ENCODE measurements around the gene EXOC1L. TPM values are rescaled to one million over a fixed set of nuclear protein-coding genes. Genes with fewer than 3 reads are reported as not detected.

Gene EXOC1L
- total RNA-seq, 1 donor from 2014 or later, result not detected

DNA sequence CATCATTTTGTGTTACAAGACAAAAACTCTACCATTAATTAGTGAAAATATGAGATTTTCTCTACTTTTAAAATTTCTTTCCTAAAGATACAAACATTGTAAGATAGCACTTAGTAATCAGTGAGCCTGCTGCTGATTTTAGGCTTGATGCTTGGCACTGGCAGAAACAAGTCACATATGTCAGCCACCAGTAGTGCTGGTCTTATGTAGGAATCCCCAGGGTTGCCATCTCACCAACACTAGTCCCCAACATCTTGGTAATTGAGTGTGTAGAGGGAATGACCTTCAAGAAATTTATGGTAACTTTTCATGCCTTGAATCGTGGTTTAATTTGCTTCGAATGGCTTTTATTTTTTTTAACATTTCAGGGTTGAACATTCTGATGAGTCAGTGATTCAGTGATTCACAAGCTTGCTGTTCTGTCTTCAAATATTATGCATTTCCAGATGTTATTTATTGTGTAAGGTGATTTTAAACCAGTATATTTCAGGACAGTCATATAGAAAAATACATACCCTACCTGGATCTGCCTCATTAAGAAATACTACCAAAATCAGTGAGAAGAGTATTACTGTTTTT lies 45.7 kb downstream of the EXOC1L start:
- peak overlapping the region; percentile 27 for H3K4me3 Mint-ChIP-seq (ENCODE audit: unreplicated experiment)
- H3K27me3 Mint-ChIP-seq (ENCODE audit: unreplicated experiment), result no peaks in the 10 kb centered on the region
- no peak for DNase-seq (ENCODE audit: extremely low spot score, unreplicated experiment)
- H3K9me3 Mint-ChIP-seq (ENCODE audit: unreplicated experiment), result no peaks in the 10 kb centered on the region
- H3K36me3 Mint-ChIP-seq (ENCODE audit: unreplicated experiment), result peaks cover 26% of the 10 kb centered on the region
- TF ChIP-seq, protein P1, sequence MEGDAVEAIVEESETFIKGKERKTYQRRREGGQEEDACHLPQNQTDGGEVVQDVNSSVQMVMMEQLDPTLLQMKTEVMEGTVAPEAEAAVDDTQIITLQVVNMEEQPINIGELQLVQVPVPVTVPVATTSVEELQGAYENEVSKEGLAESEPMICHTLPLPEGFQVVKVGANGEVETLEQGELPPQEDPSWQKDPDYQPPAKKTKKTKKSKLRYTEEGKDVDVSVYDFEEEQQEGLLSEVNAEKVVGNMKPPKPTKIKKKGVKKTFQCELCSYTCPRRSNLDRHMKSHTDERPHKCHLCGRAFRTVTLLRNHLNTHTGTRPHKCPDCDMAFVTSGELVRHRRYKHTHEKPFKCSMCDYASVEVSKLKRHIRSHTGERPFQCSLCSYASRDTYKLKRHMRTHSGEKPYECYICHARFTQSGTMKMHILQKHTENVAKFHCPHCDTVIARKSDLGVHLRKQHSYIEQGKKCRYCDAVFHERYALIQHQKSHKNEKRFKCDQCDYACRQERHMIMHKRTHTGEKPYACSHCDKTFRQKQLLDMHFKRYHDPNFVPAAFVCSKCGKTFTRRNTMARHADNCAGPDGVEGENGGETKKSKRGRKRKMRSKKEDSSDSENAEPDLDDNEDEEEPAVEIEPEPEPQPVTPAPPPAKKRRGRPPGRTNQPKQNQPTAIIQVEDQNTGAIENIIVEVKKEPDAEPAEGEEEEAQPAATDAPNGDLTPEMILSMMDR (IDR thresholded peaks at IDR 0.05), result no peak
- H3K27ac Mint-ChIP-seq (ENCODE audit: unreplicated experiment), result peak overlapping the region; percentile 93
- peaks cover 28% of the 10 kb centered on the region for H3K4me1 Mint-ChIP-seq (ENCODE audit: unreplicated experiment)

DNA sequence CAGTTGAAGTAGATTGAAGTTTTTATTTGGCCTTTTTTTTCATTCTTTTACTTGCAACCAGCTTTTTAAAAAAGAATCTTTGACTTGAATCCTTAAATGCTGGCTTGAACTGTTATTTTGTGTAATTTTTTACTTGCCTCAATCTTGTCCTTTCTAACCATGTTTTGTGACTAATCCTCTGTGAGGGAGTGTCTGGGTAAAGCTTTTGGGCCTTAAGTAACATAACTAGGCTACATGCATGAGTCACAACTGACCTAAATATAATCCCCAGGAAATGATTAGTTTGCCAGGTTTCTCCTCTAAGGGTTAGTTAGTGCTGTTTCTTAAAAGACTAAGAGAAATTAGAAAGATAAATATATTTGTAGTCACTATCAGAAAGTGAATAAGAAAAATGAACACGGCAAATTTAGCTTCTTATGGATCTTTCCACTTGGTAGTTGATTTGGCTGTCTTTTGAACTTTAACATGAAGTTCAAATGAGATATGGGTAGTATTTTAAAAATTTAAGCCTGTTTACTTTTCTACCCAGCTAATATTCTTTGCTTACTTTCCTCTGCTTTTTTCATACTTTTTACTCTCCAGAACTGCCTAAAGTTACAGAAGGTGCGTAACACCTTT lies 46.8 kb downstream of the EXOC1L start:
- H3K4me3 Mint-ChIP-seq (ENCODE audit: unreplicated experiment), result no peak overlapping the region
- no peak for DNase-seq (ENCODE audit: extremely low spot score, unreplicated experiment)
- peaks cover 25% of the 10 kb centered on the region for H3K36me3 Mint-ChIP-seq (ENCODE audit: unreplicated experiment)
- TF ChIP-seq, protein P1 (IDR thresholded peaks at IDR 0.05), result no peak
- H3K4me1 Mint-ChIP-seq (ENCODE audit: unreplicated experiment), result peaks cover 28% of the 10 kb centered on the region
- H3K27me3 Mint-ChIP-seq (ENCODE audit: unreplicated experiment), result no peaks in the 10 kb centered on the region
- H3K9me3 Mint-ChIP-seq (ENCODE audit: unreplicated experiment), result no peaks in the 10 kb centered on the region
- peak overlapping the region; percentile 93 for H3K27ac Mint-ChIP-seq (ENCODE audit: unreplicated experiment)

DNA sequence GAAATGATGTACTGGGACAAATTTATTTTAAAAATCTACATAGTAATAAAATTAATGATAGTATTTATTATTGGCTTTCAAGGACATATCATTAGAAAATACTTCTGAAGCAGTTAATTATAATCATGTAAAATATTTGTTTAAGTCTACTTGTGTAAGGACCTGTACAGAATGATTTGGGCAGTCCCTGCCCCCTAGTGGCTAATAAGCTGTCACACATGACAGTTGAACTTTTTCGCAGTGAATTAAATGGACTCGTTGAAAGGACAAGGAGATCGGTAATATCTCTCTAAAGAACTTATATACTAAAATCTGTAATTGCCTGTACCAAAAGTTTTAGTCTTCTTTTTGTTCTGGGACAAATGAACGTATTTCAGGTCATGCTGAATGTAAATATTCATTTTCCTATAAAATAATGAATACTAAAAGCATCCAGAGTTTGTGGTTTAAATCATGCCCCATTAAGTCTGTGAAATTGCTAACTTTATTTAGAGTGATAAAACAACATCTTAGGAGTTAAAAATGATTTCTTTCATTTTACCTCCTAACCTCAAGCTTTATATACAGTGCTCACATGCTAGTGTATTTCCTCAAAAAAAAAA lies 47.5 kb downstream of the EXOC1L start:
- Mint-ChIP-seq H3K36me3 (ENCODE audit: unreplicated experiment) (peaks cover 25% of the 10 kb centered on the region), H3K4me1 (ENCODE audit: unreplicated experiment) (peaks cover 28% of the 10 kb centered on the region), H3K9me3 (ENCODE audit: unreplicated experiment) (no peaks in the 10 kb centered on the region), H3K27me3 (ENCODE audit: unreplicated experiment) (no peaks in the 10 kb centered on the region), H3K4me3 (ENCODE audit: unreplicated experiment) (no peak overlapping the region), H3K27ac (ENCODE audit: unreplicated experiment) (peak overlapping the region; percentile 93)
- DNase-seq (ENCODE audit: extremely low spot score, unreplicated experiment), result no peak
- TF ChIP-seq, protein P1 (IDR thresholded peaks at IDR 0.05), result peak; percentile 84

DNA sequence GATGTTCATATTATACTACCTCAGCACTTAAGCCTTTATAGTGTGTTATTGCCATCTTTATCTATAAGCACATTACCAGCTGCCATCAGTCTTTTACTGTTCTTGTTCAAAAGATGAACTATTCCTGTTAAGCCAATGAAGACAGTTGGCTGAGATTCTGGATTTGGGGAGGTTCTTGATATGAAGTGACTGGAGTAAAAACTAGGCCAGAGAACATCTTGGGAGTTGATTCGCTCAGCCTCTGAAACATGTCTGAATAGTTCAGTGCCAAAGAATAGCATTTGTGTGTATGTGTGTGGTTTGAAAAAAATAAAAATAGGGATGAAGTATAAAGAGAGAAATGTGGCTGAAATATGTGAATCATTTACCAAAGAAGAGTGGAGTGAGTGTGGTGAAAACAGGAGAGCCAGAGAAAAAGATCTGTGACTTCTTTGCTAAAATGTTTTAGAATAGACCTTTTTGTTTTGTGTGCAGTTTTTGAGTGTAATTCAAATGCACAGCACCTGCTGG lies 49.0 kb downstream of the EXOC1L start:
- DNase-seq (ENCODE audit: extremely low spot score, unreplicated experiment), result no peak
- Mint-ChIP-seq H3K4me3 (ENCODE audit: unreplicated experiment) (no peak overlapping the region), H3K4me1 (ENCODE audit: unreplicated experiment) (peaks cover 28% of the 10 kb centered on the region), H3K36me3 (ENCODE audit: unreplicated experiment) (peaks cover 32% of the 10 kb centered on the region), H3K27me3 (ENCODE audit: unreplicated experiment) (no peaks in the 10 kb centered on the region), H3K27ac (ENCODE audit: unreplicated experiment) (no peak overlapping the region), H3K9me3 (ENCODE audit: unreplicated experiment) (no peaks in the 10 kb centered on the region)
- TF ChIP-seq, protein P1 (IDR thresholded peaks at IDR 0.05), result no peak

DNA sequence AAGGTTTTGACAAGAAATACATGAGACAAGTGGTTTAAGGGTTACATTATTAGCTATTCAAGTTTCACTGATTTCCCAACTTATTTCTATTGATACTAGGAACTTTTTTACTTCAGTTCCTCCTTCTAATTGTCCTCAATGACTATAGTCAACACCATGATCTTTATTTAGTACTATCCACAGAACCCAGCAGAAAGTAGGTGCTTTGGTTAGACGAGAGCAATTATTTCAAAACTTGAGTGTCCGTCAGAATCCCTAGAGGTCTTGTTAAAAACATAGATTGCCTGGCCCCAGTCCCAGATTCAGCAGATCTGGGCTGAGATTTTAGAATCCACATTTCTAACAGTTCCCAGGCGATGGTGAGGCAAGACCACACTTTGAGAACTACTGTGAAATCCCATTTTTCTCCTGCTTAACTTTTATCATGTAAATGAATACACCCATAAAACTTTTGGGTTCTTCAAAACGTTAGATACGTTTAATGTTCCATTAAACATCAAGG lies 51.8 kb downstream of the EXOC1L start:
- DNase-seq (ENCODE audit: extremely low spot score, unreplicated experiment), result no peak
- TF ChIP-seq, protein P1 (IDR thresholded peaks at IDR 0.05), result no peak
- no peaks in the 10 kb centered on the region for H3K27me3 Mint-ChIP-seq (ENCODE audit: unreplicated experiment)
- peaks cover 40% of the 10 kb centered on the region for H3K36me3 Mint-ChIP-seq (ENCODE audit: unreplicated experiment)
- H3K27ac Mint-ChIP-seq (ENCODE audit: unreplicated experiment), result no peak overlapping the region
- peaks cover 11% of the 10 kb centered on the region for H3K4me1 Mint-ChIP-seq (ENCODE audit: unreplicated experiment)
- no peak overlapping the region for H3K4me3 Mint-ChIP-seq (ENCODE audit: unreplicated experiment)
- H3K9me3 Mint-ChIP-seq (ENCODE audit: unreplicated experiment), result no peaks in the 10 kb centered on the region

Data from osteocyte (in vitro differentiated cells).